GM19351 (cell line): ENCODE data around the gene USP32.

Experiments
- ATAC-seq: cut with Tn5 transposase; IDR thresholded peaks from one replicate; pipeline ENCODE4 v1.9.1; 2021; ENCODE audit warnings: mild to moderate bottlenecking, moderate library complexity; ENCODE audit not compliant: unreplicated experiment

USP32 gene

GRCh38 chr17:60139438-60140285 lies 252.3 kb downstream of the USP32 start:
- ATAC-seq, result no peak

GRCh38 chr17:60138769-60139437 lies 253.0 kb downstream of the USP32 start:
- ATAC-seq, result no peak

DNA sequence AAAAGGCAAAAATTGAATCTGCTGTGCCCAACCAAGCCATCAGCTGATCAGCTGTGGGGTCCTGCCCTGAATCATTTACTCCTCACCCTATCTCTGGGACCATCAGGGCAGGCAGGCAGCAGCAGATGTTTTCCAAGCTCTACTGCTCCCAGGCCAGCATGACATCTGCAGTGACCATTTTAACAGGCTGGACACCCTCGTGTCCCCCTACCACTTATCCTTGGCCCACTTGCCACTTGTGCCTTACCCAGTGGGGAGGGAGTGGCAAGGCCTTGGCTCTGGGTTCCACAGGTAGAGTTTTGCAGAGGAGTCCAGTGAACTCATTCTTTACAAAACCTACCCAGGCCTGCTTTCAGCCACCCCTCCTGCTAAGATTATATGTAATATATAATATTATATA lies 254.2 kb downstream of the USP32 start:
- no peak for ATAC-seq

DNA sequence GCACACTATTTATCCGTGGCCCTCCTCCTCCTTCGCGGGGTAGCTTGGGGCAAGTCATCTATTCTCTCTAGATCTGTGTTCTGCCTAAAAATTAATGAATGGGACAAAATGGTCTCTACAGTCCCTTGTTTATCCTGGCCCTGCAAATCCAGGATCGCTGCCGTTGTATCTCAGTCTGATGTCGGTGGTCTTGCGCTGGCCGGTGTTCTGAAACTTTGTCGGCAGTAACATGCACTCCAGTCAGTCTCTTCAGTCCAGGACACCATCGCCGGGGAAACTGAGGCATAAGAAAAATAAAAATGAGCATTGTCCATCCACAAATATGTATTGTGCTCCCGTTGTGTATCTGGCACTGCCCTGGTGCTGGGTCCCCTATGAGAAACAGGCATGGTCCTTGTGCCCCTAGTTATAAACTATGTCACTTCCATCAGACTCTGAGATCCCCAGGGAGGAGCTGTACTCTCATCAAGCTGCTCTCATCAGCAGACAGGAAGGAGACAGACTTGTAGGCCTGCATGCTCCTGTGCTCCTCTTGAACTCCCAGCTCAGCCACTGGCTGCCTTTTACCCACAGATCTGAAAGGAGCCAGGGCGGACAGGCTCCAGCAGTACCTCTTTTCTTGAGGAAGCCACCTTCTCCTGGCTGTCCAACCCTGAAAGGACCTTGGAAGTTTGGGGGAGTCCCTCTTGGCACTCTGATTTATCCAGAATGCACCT lies 255.8 kb downstream of the USP32 start:
- no peak for ATAC-seq

DNA sequence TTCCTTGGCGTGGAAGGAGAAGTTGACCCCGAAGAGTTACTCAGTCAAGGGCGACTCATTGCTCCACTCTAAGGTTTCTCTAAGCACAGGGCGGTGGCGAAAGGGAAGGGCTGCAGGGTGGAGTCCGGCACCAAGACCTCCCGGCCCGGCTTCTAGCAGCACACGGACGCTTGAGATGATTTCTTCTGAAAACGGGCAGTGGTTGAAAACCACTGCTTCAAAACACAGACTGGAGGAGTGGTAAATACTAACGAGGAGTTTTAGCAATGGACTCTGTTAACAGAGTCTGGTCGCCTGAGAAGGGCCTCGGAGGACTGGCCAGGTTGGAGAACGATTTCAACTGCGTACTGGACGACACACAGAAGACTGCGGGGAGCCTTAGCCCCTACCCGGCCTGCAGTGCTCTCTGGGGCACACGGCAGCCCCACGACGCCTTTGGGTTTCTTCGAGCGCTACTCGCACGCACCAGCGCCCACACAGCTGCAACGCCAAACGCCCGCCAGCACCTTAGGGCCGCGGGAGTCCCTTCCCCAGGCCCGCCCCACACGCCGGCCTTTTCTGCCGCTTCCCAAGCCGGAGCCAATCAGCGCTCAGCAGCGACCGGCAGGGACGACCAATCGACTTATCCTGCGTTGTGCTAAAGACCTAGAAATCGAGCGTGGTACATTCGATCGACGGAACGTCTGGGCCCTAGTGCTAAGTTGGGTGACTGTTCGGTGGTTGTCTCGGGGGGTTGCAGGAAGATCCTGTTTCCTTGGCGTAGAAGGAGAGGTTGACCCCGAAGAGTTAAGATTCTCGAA lies 256.6 kb downstream of the USP32 start:
- peak; percentile 85 for ATAC-seq

- no peak for ATAC-seq
These were observed 257.4 kb downstream of the USP32 start for GRCh38 chr17:60134396-60135150.

DNA sequence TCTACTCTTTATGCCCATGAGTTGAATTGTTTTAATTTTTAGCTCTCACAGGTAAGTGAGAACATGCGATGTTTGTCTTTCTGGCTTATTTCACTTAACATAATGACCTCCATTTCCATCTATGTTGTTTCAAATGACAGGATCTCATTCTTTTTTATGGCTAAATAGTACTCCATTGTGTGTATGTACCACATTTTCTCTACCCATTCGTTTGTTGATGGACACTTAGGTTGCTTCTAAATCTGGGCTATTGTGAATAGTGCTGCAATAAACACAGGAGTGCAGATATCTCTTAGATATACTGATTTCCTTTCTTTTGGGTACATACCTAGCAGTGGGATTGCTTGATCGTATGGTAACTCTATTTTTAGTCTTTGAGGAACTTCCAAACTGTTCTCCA lies 261.5 kb downstream of the USP32 start:
- ATAC-seq, result no peak

DNA sequence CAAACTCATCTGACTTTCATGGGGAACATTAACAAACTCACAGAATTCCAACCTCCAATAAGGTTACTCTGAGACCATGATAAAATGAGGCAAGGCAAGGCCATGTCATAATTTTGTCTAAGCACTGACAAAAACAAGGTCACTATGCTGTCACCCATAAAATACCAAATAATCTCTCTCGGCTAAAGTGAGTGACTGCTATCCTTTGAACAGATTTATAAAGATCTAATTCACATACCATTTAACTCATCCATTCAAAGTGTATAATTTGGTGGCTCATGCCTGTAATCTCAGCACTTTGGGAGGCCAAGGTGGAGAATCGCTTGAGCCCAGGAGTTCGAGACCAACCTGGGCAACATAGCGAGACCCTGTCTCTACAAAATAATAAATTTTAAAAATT lies 262.8 kb downstream of the USP32 start:
- ATAC-seq, result no peak
